ENCODE results near the gene NFKBIE. TPM values are rescaled to one million over a fixed set of nuclear protein-coding genes. Genes with fewer than 3 reads are reported as not detected.

NFKBIE gene
- total RNA-seq, 1 donor from 2014 or later = 11.1 TPM

DNA sequence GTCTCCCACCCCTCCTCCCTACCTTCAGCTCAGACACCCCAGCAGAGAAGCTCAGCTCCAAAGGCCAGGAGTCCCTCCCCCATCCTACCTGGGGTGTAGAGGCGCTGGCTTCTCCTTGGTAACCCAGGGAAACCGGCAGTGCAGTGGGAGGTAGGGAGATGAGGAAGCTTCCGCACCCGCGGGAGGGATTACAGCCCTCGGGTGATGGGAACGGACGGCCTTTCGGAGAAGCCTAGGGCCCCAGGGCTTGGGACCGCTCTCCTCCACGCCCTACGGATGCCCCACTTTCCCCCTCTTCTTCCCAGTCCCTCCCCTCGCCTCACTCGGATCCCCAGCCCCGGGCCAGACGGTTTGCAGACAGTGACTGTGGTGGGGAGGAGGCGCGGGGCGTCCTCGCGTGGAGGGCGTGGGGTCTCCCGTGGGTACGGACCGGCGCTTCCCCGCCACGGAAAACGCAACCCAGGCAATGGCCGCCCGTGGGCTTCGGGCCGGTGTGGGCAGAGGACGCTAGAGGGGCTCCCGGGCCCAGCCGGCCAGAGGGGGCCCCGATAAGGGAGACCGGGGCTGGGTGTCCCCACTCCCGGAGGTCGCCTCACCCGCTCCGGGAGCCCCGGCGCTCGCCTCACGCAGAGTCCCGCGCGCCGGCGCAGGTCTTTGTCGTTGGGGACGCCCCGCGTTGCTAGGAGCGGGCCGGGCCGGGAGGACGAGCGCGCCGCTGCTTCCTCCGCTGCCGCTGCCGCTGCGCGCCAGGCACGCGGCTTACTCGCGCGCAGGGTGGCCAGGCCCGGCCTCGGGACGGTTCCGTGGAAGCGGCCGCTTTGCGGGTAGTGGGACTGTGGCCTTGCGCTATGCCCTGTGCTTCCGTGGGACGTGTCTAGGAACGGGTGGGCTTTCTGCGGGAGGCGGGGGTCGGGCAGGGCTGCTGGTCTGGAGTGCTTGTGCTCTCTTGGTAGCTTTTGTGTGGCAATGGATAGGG, 32.0 kb upstream of the NFKBIE start:
- peak overlapping the region; percentile 53 for H3K4me3 Mint-ChIP-seq (ENCODE audit: unreplicated experiment)
- H3K9me3 Mint-ChIP-seq (ENCODE audit: unreplicated experiment) = no peaks in the 10 kb centered on the region
- H3K27ac Mint-ChIP-seq (ENCODE audit: unreplicated experiment) = no peak overlapping the region
- peaks cover 7% of the 10 kb centered on the region for H3K4me1 Mint-ChIP-seq (ENCODE audit: unreplicated experiment)
- no peak for DNase-seq (ENCODE audit: extremely low spot score, unreplicated experiment)
- TF ChIP-seq, protein P1, sequence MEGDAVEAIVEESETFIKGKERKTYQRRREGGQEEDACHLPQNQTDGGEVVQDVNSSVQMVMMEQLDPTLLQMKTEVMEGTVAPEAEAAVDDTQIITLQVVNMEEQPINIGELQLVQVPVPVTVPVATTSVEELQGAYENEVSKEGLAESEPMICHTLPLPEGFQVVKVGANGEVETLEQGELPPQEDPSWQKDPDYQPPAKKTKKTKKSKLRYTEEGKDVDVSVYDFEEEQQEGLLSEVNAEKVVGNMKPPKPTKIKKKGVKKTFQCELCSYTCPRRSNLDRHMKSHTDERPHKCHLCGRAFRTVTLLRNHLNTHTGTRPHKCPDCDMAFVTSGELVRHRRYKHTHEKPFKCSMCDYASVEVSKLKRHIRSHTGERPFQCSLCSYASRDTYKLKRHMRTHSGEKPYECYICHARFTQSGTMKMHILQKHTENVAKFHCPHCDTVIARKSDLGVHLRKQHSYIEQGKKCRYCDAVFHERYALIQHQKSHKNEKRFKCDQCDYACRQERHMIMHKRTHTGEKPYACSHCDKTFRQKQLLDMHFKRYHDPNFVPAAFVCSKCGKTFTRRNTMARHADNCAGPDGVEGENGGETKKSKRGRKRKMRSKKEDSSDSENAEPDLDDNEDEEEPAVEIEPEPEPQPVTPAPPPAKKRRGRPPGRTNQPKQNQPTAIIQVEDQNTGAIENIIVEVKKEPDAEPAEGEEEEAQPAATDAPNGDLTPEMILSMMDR (IDR thresholded peaks at IDR 0.05) = no peak
- H3K36me3 Mint-ChIP-seq (ENCODE audit: unreplicated experiment) = peaks cover 19% of the 10 kb centered on the region
- peaks cover 57% of the 10 kb centered on the region for H3K27me3 Mint-ChIP-seq (ENCODE audit: unreplicated experiment)

DNA sequence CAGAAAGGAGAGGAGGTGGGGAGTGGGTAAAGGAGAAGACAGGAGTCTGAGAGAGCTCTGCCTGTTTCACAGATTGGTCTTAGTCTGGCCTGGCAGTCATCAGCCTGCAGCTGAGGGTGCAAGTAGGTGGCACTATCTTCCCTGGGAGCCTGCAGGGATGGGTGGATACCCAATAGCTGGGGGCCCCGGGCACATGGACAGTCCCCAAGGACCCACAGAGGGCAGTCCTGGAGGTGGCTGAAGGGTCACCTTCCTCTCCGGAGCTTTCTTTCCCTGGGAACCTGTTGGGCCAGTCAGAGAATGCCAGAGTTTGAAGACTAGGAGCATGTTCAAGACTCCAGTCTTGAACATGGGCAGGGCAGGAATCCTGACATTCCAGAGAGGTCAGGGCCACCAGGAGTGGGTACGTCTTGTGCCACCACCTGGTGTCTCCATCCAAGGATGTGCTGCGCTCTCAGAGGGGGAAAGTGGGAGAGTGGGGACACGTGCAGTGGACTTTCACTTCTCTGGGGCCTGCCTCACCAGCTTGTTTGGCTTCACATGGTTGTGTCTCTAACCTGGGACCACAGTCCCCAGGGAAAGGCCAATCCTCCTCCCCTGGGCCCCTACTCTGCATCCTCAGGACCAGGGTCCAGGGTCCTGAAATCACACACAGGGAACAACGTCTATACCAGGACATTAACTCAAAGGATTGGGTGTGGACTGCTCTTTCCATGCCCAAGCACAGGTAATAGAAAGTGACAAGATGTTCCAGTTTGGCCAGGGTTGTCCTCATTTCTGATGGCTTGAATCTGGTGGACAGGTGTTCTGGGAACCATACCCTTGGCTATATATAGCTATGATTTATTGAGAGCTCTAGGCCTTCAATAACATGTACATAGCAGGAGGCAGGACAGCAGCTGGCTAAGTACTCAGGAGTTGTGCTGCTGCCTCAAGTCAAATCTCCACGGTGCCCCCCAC, 29.8 kb upstream of the NFKBIE start:
- Mint-ChIP-seq H3K27me3 (ENCODE audit: unreplicated experiment) (peaks cover 74% of the 10 kb centered on the region), H3K9me3 (ENCODE audit: unreplicated experiment) (no peaks in the 10 kb centered on the region)
- DNase-seq (ENCODE audit: extremely low spot score, unreplicated experiment) = no peak

DNA sequence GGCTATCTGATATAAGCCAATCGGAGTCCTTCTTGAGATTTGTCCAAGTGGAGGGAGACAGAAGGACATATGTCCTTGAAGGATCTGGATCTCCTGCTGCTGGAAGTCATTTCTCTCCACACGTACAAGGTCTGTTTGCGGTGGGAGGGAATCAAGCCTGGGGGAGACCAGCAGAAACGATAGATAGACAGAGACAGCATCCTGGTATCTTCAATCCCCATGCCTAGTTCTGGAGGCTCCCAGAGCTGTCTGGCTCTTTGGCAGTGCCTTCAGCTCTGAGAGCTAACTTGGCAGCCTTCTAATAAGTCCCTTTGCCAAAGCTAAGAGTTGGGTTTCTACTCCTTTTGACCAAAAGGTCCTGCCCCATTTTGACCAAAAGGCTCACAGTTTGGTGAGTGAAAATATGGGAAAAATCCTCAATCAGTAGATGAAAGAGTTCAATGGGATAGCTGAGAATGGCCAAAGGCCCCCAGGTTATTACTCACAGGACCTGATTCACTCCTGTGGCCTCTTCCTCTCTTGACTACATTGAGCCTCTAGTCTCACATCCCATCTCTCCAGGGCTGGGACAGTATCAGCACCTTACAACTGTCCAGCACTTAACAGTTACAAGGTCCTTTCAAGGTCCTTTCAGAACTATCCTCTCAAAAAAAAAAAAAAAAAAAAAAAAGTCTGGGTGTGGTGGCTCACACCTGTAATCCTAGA, 27.5 kb upstream of the NFKBIE start:
- H3K4me1 Mint-ChIP-seq (ENCODE audit: unreplicated experiment) = peaks cover 2% of the 10 kb centered on the region
- H3K36me3 Mint-ChIP-seq (ENCODE audit: unreplicated experiment) = no peaks in the 10 kb centered on the region
- H3K4me3 Mint-ChIP-seq (ENCODE audit: unreplicated experiment) = no peak overlapping the region
- H3K27ac Mint-ChIP-seq (ENCODE audit: unreplicated experiment) = no peak overlapping the region
- H3K27me3 Mint-ChIP-seq (ENCODE audit: unreplicated experiment) = peaks cover 72% of the 10 kb centered on the region
- H3K9me3 Mint-ChIP-seq (ENCODE audit: unreplicated experiment) = no peaks in the 10 kb centered on the region
- TF ChIP-seq, protein P1 (IDR thresholded peaks at IDR 0.05) = no peak
- no peak for DNase-seq (ENCODE audit: extremely low spot score, unreplicated experiment)

More for the DNA sequence above, 29.8 kb upstream of the NFKBIE start:
- TF ChIP-seq, protein P1 (IDR thresholded peaks at IDR 0.05) = no peak
- H3K4me1 Mint-ChIP-seq (ENCODE audit: unreplicated experiment) = peaks cover 7% of the 10 kb centered on the region
- no peak overlapping the region for H3K4me3 Mint-ChIP-seq (ENCODE audit: unreplicated experiment)
- peaks cover 1% of the 10 kb centered on the region for H3K36me3 Mint-ChIP-seq (ENCODE audit: unreplicated experiment)
- no peak overlapping the region for H3K27ac Mint-ChIP-seq (ENCODE audit: unreplicated experiment)

- no peak for DNase-seq (ENCODE audit: extremely low spot score, unreplicated experiment)
- Mint-ChIP-seq H3K4me1 (ENCODE audit: unreplicated experiment) (no peaks in the 10 kb centered on the region), H3K36me3 (ENCODE audit: unreplicated experiment) (no peaks in the 10 kb centered on the region), H3K27me3 (ENCODE audit: unreplicated experiment) (peaks cover 75% of the 10 kb centered on the region), H3K9me3 (ENCODE audit: unreplicated experiment) (no peaks in the 10 kb centered on the region), H3K27ac (ENCODE audit: unreplicated experiment) (no peak overlapping the region), H3K4me3 (ENCODE audit: unreplicated experiment) (no peak overlapping the region)
- TF ChIP-seq, protein P1 (IDR thresholded peaks at IDR 0.05) = no peak
Measured at GRCh38 chr6:44291841-44292240, 26.5 kb upstream of the NFKBIE start.

All from osteocyte (in vitro differentiated cells).